Ishikawa (cell line): ENCODE measurements around the gene ZBTB20.

Experiments
- CEBPB ChIP-seq: IDR thresholded peaks from 2 replicates; pipeline ENCODE4 v1.6.1; 2012
- EGR1 ChIP-seq: IDR thresholded peaks from 2 replicates; pipeline ENCODE4 v1.6.1; 2012
- EP300 ChIP-seq: IDR thresholded peaks from 2 replicates; pipeline ENCODE4 v1.6.1; 2012; ENCODE audit warnings: borderline replicate concordance
- FOXM1 ChIP-seq: IDR thresholded peaks from 2 replicates; pipeline ENCODE4 v1.6.1; 2012; ENCODE audit warnings: low read depth, borderline replicate concordance
- MAX ChIP-seq: IDR thresholded peaks from 2 replicates; pipeline ENCODE4 v1.6.1; 2012
- NFIC ChIP-seq: IDR thresholded peaks from 2 replicates; pipeline ENCODE4 v1.6.1; 2012
- RAD21 ChIP-seq: IDR thresholded peaks from 2 replicates; pipeline ENCODE4 v1.6.1; 2012; ENCODE audit warnings: low read depth
- REST ChIP-seq: IDR thresholded peaks from 2 replicates; pipeline ENCODE4 v1.6.1; 2012; ENCODE audit warnings: low read depth, mild to moderate bottlenecking
- TAF1 ChIP-seq: IDR thresholded peaks from 2 replicates; pipeline ENCODE4 v1.6.1; 2012; ENCODE audit warnings: low read depth, mild to moderate bottlenecking
- TCF12 ChIP-seq: IDR thresholded peaks from 2 replicates; pipeline ENCODE4 v1.6.1; 2012; ENCODE audit warnings: low read depth
- TEAD4 ChIP-seq: IDR thresholded peaks from 2 replicates; pipeline ENCODE4 v1.6.1; 2012
- USF1 ChIP-seq: IDR thresholded peaks from 2 replicates; pipeline ENCODE4 v1.6.1; 2012
- YY1 ChIP-seq: IDR thresholded peaks from 2 replicates; pipeline ENCODE4 v1.6.1; 2012; ENCODE audit warnings: low read depth
- ZBTB7A ChIP-seq: IDR thresholded peaks from 2 replicates; pipeline ENCODE4 v1.6.1; 2012; ENCODE audit warnings: low read depth

The ZBTB20 gene

GRCh38 chr3:114380233-114380651 is 766.8 kb downstream of the ZBTB20 start:
- no peak for TF ChIP-seq CEBPB

- TF ChIP-seq USF1: no peak
- no peak for TF ChIP-seq REST
- no peak for TF ChIP-seq TCF12
- no peak for TF ChIP-seq RAD21
- no peak for TF ChIP-seq FOXM1
- no peak for TF ChIP-seq NFIC
- no peak for TF ChIP-seq EP300
- TF ChIP-seq ZBTB7A: no peak
- no peak for TF ChIP-seq CEBPB
- no peak for TF ChIP-seq TAF1
- TF ChIP-seq YY1: no peak
- no peak for TF ChIP-seq TEAD4
- no peak for TF ChIP-seq EGR1
Observed at GRCh38 chr3:114379266-114379665, 767.8 kb downstream of the ZBTB20 start.

GRCh38 chr3:114378760-114379159 is 768.3 kb downstream of the ZBTB20 start:
- TF ChIP-seq NFIC (no peak), CEBPB (no peak)

- no peak for TF ChIP-seq MAX
Observed at GRCh38 chr3:114377426-114377825, 769.7 kb downstream of the ZBTB20 start.

GRCh38 chr3:114376516-114377185 is 770.4 kb downstream of the ZBTB20 start:
- TF ChIP-seq TEAD4: no peak

- TF ChIP-seq EGR1 (no peak), TEAD4 (no peak), YY1 (no peak), FOXM1 (no peak), NFIC (no peak)
Observed at GRCh38 chr3:114375608-114376421, 771.3 kb downstream of the ZBTB20 start.

GRCh38 chr3:114374433-114374990 is 772.6 kb downstream of the ZBTB20 start:
- TF ChIP-seq CEBPB (no peak), MAX (no peak), USF1 (no peak), TAF1 (no peak)

GRCh38 chr3:114370537-114371174 is 776.4 kb downstream of the ZBTB20 start:
- TF ChIP-seq TCF12 (no peak), CEBPB (no peak), EGR1 (no peak)

GRCh38 chr3:114365909-114366308 is 781.2 kb downstream of the ZBTB20 start:
- TF ChIP-seq REST (no peak), RAD21 (no peak), TAF1 (no peak), MAX (no peak)
